H1 (cell line): ENCODE measurements around the gene ATP13A3. TPM values are rescaled to one million over a fixed set of nuclear protein-coding genes. Genes with fewer than 3 reads are reported as not detected.

Source experiments
- CTCF ChIA-PET: fragments of 300-600 bp; sonication (Branson Sonifier 250); formaldehyde crosslinking; loops from one replicate; lab custom pipeline; 2021; ENCODE audit not compliant: partially characterized antibody; lab: Charles Lee
- POLR2A ChIA-PET: fragments of 300-600 bp; sonication (Branson Sonifier 250); formaldehyde crosslinking; loops from one replicate; lab custom pipeline; 2021; ENCODE audit warnings: inconsistent platforms; ENCODE audit not compliant: partially characterized antibody; lab: Charles Lee
- DNase-seq, 2 experiments: peaks; one replicate each; pipeline versions ENCODE4 v3.0.0 to v3.0.0-alpha.2; 2010 to 2022; ENCODE audit warnings: low spot score in 2 of 2, low read depth in 1 of 2, mixed read lengths in 1 of 2
- FAIRE-seq: peaks from 2 replicates; lab custom pipeline; 2011; peaks lifted over from hg19 to GRCh38; lab: Jason Lieb, UNC
- H2AFZ ChIP-seq: 2 replicates; pipeline ENCODE4 v1.8.1; 2012; ENCODE audit warnings: low read length, inconsistent platforms
- H2AK5ac ChIP-seq: 2 replicates; pipeline ENCODE4 v1.6.1; 2013; ENCODE audit warnings: low read depth, low read length
- H2BK120ac ChIP-seq: replicated peaks from 2 replicates; pipeline ENCODE3; 2013; ENCODE audit warnings: low read depth, low read length, inconsistent platforms
- H2BK12ac ChIP-seq: 2 replicates; pipeline ENCODE4 v1.6.1; 2013; ENCODE audit warnings: low read depth, low read length
- H2BK15ac ChIP-seq: 2 replicates; pipeline ENCODE4 v1.6.1; 2013; ENCODE audit warnings: low read length
- H2BK20ac ChIP-seq: 2 replicates; pipeline ENCODE4 v1.6.1; 2013; ENCODE audit warnings: low read length
- H2BK5ac ChIP-seq: 2 replicates; pipeline ENCODE4 v1.6.1; 2013; ENCODE audit warnings: low read depth, low read length
- H3K14ac ChIP-seq: 2 replicates; pipeline ENCODE4 v1.6.1; 2013; ENCODE audit warnings: inconsistent platforms; ENCODE audit not compliant: insufficient read length
- H3K18ac ChIP-seq: 2 replicates; pipeline ENCODE4 v1.6.1; 2013; ENCODE audit warnings: low read length; ENCODE audit errors: extremely low read depth
- H3K23ac ChIP-seq: 2 replicates; pipeline ENCODE4 v1.6.1; 2013; ENCODE audit warnings: inconsistent platforms; ENCODE audit not compliant: insufficient read length
- H3K23me2 ChIP-seq: 2 replicates; pipeline ENCODE4 v1.6.1; 2013; ENCODE audit warnings: low read depth, low read length
- H3K27ac ChIP-seq: 2 replicates; pipeline ENCODE4 v1.6.1; 2011; ENCODE audit warnings: low read depth, low read length, inconsistent platforms
- H3K27me3 ChIP-seq, 4 experiments: replicated peaks in 1 of 4; 1 replicate in 1 of 4; 2 replicates in 3 of 4; pipeline versions ENCODE4 v1.6.1 to v1.8.1; 2011 to 2013; ENCODE audit warnings: low read length in 3 of 4, mild to moderate bottlenecking in 3 of 4, inconsistent platforms in 2 of 4, mixed read lengths in 2 of 4, moderate library complexity in 1 of 4; ENCODE audit not compliant: control insufficient read depth in 3 of 4, insufficient read depth in 3 of 4; ENCODE audit errors: extremely low read depth in 1 of 4
- H3K36me3 ChIP-seq, 4 experiments: 2 replicates each; pipeline versions ENCODE4 v1.6.1 to v1.8.1; 2011 to 2013; ENCODE audit warnings: mild to moderate bottlenecking in 4 of 4, low read length in 3 of 4, moderate library complexity in 2 of 4, control low read depth in 1 of 4, inconsistent platforms in 1 of 4; ENCODE audit not compliant: insufficient read depth in 4 of 4, control insufficient read depth in 2 of 4
- H3K4ac ChIP-seq: replicated peaks from 2 replicates; pipeline ENCODE3; 2013; ENCODE audit warnings: low read length, low read depth, mixed read lengths, inconsistent platforms; ENCODE audit not compliant: insufficient read length
- H3K4me1 ChIP-seq, 4 experiments: replicated peaks in 1 of 4; 1 replicate in 1 of 4; 2 replicates in 3 of 4; pipeline versions ENCODE4 v1.6.1 to v1.8.1; 2011 to 2013; ENCODE audit warnings: low read length in 3 of 4, inconsistent platforms in 2 of 4, mixed read lengths in 1 of 4; ENCODE audit not compliant: insufficient read depth in 4 of 4, control insufficient read depth in 3 of 4
- H3K4me2 ChIP-seq, 2 experiments: 2 replicates each; pipeline versions ENCODE4 v1.6.1 to v1.8.1; 2011 to 2013; ENCODE audit warnings: low read depth in 2 of 2, low read length in 2 of 2, control low read depth in 1 of 2, inconsistent platforms in 1 of 2, mild to moderate bottlenecking in 1 of 2; ENCODE audit not compliant: insufficient read depth in 1 of 2
- H3K4me3 ChIP-seq, 4 experiments: fragments of 200-600, 300-600 bp in 1 of 4; sonication (generic), shearing (Covaris generic), sonication (Bioruptor Twin) in 1 of 4; 2 replicates each; pipeline versions ENCODE4 v1.5.1 to v1.8.1; 2011 to 2016; ENCODE audit warnings: low read length in 4 of 4, low read depth in 3 of 4, control low read depth in 2 of 4, inconsistent platforms in 2 of 4, mild to moderate bottlenecking in 2 of 4, mixed read lengths in 1 of 4, moderate library complexity in 1 of 4; ENCODE audit not compliant: insufficient read depth in 2 of 4; ENCODE audit errors: extremely low read depth in 1 of 4
- H3K56ac ChIP-seq: replicated peaks from 2 replicates; pipeline ENCODE3; 2013; ENCODE audit warnings: low read depth, mild to moderate bottlenecking, mixed read lengths, low read length, inconsistent platforms; ENCODE audit not compliant: insufficient read length
- H3K79me1 ChIP-seq: 2 replicates; pipeline ENCODE4 v1.6.1; 2013; ENCODE audit warnings: low read depth, low read length, control low read depth
- H3K79me2 ChIP-seq, 2 experiments: 2 replicates each; pipeline versions ENCODE4 v1.6.1 to v1.8.1; 2012 to 2013; ENCODE audit warnings: low read length in 2 of 2, mild to moderate bottlenecking in 2 of 2, inconsistent platforms in 1 of 2; ENCODE audit not compliant: insufficient read depth in 2 of 2, control insufficient read depth in 1 of 2
- H3K9ac ChIP-seq, 4 experiments: replicated peaks in 1 of 4; 1 replicate in 1 of 4; 2 replicates in 3 of 4; pipeline versions ENCODE4 v1.6.1 to v1.8.1; 2011 to 2013; ENCODE audit warnings: low read depth in 3 of 4, low read length in 3 of 4, control low read depth in 2 of 4, mild to moderate bottlenecking in 2 of 4, moderate library complexity in 2 of 4, inconsistent platforms in 1 of 4; ENCODE audit errors: extremely low read depth in 1 of 4
- H3K9me3 ChIP-seq, 2 experiments: 2 replicates each; pipeline versions ENCODE4 v1.6.1 to v1.8.1; 2012 to 2013; ENCODE audit warnings: mild to moderate bottlenecking in 2 of 2, moderate library complexity in 2 of 2, control low read depth in 1 of 2, inconsistent platforms in 1 of 2, low read depth in 1 of 2, low read length in 1 of 2, mixed read lengths in 1 of 2; ENCODE audit not compliant: insufficient read depth in 2 of 2
- H4K20me1 ChIP-seq, 2 experiments: replicated peaks in 1 of 2; 2 replicates each; pipeline versions ENCODE3 to v1.8.1; 2011 to 2013; ENCODE audit warnings: inconsistent platforms in 2 of 2, low read length in 2 of 2, mild to moderate bottlenecking in 1 of 2; ENCODE audit not compliant: insufficient read depth in 2 of 2, control insufficient read depth in 1 of 2
- H4K5ac ChIP-seq: 2 replicates; pipeline ENCODE4 v1.6.1; 2013; ENCODE audit warnings: low read length, low read depth, mixed read lengths, inconsistent platforms; ENCODE audit not compliant: insufficient read length
- H4K8ac ChIP-seq: 2 replicates; pipeline ENCODE4 v1.8.0; 2013; ENCODE audit warnings: mild to moderate bottlenecking, moderate library complexity, low read length, inconsistent platforms; ENCODE audit not compliant: insufficient read depth; ENCODE audit errors: extremely low read depth
- H4K91ac ChIP-seq: replicated peaks from 2 replicates; pipeline ENCODE3; 2013; ENCODE audit warnings: low read length, mixed read lengths, inconsistent platforms; ENCODE audit not compliant: insufficient read length
- BRCA1 ChIP-seq: IDR thresholded peaks from 2 replicates; pipeline ENCODE4 v1.6.1; 2012; ENCODE audit warnings: low read depth, low read length, improper control_type of control experiment
- CBX5 ChIP-seq: fragments of 300-800, 300-1000 bp; sonication (generic); IDR thresholded peaks from 2 replicates; pipeline ENCODE4 v1.7.1; 2016; ENCODE audit warnings: antibody characterized with exemption, low read length, low read depth
- CTBP2 ChIP-seq: IDR thresholded peaks from 2 replicates; pipeline ENCODE4 v1.7.0; 2011; ENCODE audit warnings: borderline replicate concordance, mild to moderate bottlenecking, moderate library complexity, mixed read lengths, low read length; ENCODE audit not compliant: insufficient read depth, insufficient read length
- TAF7 ChIP-seq: optimal IDR thresholded peaks from 2 replicates; pipeline ENCODE3; 2011; ENCODE audit warnings: low read depth, mild to moderate bottlenecking, inconsistent platforms, low read length, moderate library complexity, borderline replicate concordance
- WGBS, 2 experiments: shearing (Covaris generic) in 1 of 2; methylation state at CpG; one replicate each; pipeline versions ENCODE4 v1.1.6 to v1.1.7; 2013 to 2015; ENCODE audit warnings: low lambda C conversion rate in 2 of 2, mixed read lengths in 2 of 2, inconsistent platforms in 1 of 2, low coverage in 1 of 2, missing lambda C conversion rate in 1 of 2; ENCODE audit not compliant: insufficient replicate concordance in 2 of 2, insufficient coverage in 1 of 2, insufficient read length in 1 of 2; ENCODE audit errors: extremely low coverage in 1 of 2, missing lambda C conversion rate in 1 of 2; 5-methylcytosine and 5-hydroxymethylcytosine counted together
- polyA plus RNA-seq, 7 experiments: library from polyadenylated mRNA; depleted of rRNA in 3 of 7; stranded (reverse) in 5 of 7; unstranded in 2 of 7; fragments of >200 nt in 5 of 7; fragments of 200-250 nt in 2 of 7; gene quantifications; 1 replicate in 5 of 7; 2 replicates in 1 of 7; 4 replicates in 1 of 7; pipeline versions ENCODE4 v1.2.1 to v1.2.3, GENCODE V29; 2011 to 2013; ENCODE audit warnings: missing spikeins in 2 of 7, mixed read lengths in 2 of 7
- total RNA-seq: library from RNA; stranded (reverse); fragmentation: NEBNext Ultra II Directional; extraction: Animal tissue kit (Norgen Biotek cat#: 25700); gene quantifications from 2 replicates; pipeline ENCODE4 v1.2.1, GENCODE V29; 2021
- TF ChIP-seq, protein P1 (sequence below): IDR thresholded peaks from 2 replicates; pipeline ENCODE4 v1.6.1; 2011; ENCODE audit warnings: low read length, improper control_type of control experiment

ATP13A3 gene
- total and polyA plus RNA-seq, 2 of the 8 experiments (the other 6 are each of a cell fraction or from before 2014, with no cell fraction given): 18.6 to 92.2 TPM

DNA sequence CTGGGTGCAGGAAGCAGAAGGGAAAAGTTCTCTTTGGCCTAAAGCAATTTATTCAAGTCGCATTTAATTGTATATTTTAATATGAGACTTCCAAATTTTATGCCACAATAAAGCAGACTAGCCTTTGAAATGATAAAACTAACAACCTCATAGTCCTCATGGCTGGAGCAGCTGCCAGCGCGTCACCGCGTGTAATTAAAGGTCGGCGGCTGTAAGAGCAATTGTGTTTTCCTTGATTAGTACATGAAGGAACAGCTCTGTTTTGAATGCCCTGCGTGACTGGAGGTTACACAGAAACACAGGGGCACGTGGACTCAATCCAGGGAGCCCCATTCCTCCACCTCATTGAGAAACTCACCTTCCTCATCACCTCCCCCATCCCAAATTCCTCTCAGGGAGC lies 107.2 kb downstream of the ATP13A3 start:
- Histone ChIP-seq H2BK5ac (no peak overlapping the region), H4K5ac (no peak overlapping the region), H3K4me1 (peaks cover 0 to 22% (median 10%) of the 10 kb centered on the region in 4 experiments; a peak in 6 of 7 replicates), H3K9me3 (no peaks in the 10 kb centered on the region), H2BK15ac (no peak overlapping the region), H3K27ac (no peak overlapping the region), H3K79me2 (no peaks in the 10 kb centered on the region), H3K14ac (no peak overlapping the region), H2BK12ac (no peak overlapping the region), H3K23ac (no peak overlapping the region), H4K91ac (no peak overlapping the region), H3K18ac (no peak overlapping the region), H3K23me2 (no peaks in the 10 kb centered on the region), H3K27me3 (no peaks in the 10 kb centered on the region), H3K79me1 (no peaks in the 10 kb centered on the region), H3K56ac (no peak overlapping the region), H2BK120ac (no peak overlapping the region), H3K4ac (no peak overlapping the region), H3K4me3 (no peak overlapping the region), H2BK20ac (no peak overlapping the region), H3K9ac (no peak overlapping the region; a peak in 1 of 7 replicates), H3K36me3 (no peaks in the 10 kb centered on the region), H2AK5ac (no peak overlapping the region), H4K8ac (no peak overlapping the region), H4K20me1 (no peaks in the 10 kb centered on the region), H2AFZ (no peak overlapping the region), H3K4me2 (no peak overlapping the region)
- DNase-seq: no peak
- 92% methylated on average over 9 of the region's 9 CpGs; no CpG with 5 or more reads in 1 of the 2 experiments for WGBS, 2 experiments
- FAIRE-seq: peak; percentile 79
- CTCF ChIA-PET: interaction anchor here (0.6 to 3.8 kb wide), 5 partner anchors 18 to 179 kb away, joined by 3 to 15 read pairs (median 7); no protein-coding TSS in a partner anchor
- POLR2A ChIA-PET: no interaction called here
- TF ChIP-seq BRCA1 (no peak), CBX5 (no peak), TAF7 (no peak), CTBP2 (no peak)
- TF ChIP-seq, protein P1, sequence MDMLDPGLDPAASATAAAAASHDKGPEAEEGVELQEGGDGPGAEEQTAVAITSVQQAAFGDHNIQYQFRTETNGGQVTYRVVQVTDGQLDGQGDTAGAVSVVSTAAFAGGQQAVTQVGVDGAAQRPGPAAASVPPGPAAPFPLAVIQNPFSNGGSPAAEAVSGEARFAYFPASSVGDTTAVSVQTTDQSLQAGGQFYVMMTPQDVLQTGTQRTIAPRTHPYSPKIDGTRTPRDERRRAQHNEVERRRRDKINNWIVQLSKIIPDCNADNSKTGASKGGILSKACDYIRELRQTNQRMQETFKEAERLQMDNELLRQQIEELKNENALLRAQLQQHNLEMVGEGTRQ: no peak
